Suppressor macrophage treated with lipopolysaccharide for 4 hours (primary cell): ENCODE results near the gene SMLR1.

Source experiments
- DNase-seq: peaks from one replicate; pipeline ENCODE4 v3.0.0-alpha.2; 2020

SMLR1 gene

GRCh38 chr6:130825772-130826441 is 1.3 kb upstream of the SMLR1 start:
- no peak for DNase-seq

DNA sequence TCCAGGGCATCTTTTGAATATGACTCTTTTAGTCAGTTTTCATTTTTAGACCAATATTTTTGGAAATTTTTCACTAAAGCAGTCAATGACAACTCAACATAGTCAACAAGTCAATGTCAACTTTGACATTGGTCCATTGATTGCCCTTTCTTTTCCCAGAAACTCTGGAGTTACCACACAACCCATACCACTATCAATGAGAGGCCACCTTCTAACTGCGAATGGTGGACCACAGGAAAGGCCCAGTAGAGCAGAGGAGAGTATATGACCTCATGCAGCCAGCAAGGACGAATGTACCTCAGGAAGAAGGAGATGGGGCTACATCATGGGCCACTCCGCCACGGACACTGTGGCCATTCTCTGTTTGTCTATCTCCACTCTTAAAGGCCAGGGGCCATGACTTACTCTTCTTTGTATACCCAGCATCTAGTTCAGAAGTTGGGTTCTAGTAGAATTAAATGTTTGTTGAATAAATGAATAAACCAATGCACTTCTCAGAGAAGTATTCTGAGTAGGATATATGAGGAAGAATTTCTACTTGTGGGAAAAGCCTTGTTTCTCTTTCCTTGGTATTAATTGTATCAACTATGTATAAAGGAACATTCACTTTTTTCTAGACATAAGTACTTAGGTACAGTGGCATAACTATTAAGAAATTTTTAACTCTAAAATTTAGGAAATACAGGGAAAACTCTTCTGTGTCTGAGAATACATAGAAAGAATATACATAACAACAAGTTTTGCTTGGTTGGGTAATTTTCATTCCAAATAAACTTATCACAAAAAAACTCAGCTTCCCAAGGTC is 562 bp upstream of the SMLR1 start:
- DNase-seq: no peak

DNA sequence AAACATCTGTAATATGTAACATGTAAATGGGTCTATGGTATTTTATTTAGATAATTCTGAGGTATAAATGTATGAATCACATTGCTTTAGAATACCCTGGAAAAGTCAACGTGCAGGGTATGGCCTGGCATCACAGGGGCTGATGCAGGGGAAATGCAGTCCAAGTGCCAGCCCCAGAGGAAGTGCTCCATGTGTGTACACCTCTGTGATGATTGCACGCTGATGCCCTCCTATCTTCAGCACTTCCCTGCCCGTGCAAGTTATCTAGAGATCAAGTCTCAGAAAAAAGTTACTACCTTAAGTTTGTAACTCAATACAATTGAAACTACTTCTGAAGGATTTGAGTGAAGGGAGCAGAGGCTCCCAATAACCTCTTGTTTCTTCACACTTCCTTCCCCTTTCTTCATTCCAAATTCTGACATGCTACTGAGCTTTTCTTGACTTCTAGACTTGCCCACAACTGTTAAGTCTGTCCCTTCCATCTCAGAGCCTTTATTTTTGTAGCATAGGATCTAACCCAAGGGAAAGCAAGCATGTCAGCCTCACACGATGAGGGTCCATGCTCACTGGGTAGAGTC is 2.2 kb downstream of the SMLR1 start:
- DNase-seq: no peak

GRCh38 chr6:130831607-130832006 is 4.4 kb downstream of the SMLR1 start:
- DNase-seq: no peak

- DNase-seq: no peak
These were observed 6.4 kb downstream of the SMLR1 start for GRCh38 chr6:130833569-130833968.

DNA sequence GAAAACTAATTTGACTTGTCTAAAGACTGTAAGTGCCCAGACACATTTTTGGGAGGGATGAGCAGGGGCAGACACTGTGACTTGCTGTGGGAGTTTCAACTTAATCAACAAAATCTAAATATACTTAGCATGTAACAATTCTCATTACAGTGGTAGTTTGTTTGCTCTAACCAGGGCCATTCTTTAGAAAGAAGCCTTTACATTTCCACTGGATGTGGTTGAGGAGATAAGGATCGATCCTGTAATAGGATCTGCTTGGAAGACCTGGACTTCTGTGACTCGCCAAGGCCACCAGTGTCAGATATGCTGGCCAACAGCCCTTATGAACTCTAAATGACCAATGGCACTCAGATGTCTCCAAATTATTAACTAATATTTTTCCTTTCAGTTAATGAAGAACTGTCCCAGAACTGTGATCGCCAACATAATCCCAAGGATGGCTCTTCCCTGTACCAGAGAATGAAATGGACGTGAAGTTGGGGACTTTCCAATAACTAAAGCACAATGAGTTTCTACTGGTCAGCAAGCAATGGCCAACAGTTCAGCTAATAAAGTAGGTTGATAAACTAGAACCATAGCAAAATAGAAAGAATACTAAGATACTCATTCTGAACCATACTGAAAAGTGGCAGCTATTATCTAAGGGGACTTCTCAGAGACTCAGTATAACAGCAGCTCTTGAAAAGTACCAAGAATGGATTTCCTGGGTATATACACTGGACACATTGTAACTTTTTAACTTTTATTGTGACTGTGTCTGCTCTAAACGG is 7.5 kb downstream of the SMLR1 start:
- DNase-seq: no peak

GRCh38 chr6:130836055-130836640 is 8.9 kb downstream of the SMLR1 start:
- peak; percentile 3 for DNase-seq

- no peak for DNase-seq
These were observed 9.9 kb downstream of the SMLR1 start for GRCh38 chr6:130837067-130837466.

DNA sequence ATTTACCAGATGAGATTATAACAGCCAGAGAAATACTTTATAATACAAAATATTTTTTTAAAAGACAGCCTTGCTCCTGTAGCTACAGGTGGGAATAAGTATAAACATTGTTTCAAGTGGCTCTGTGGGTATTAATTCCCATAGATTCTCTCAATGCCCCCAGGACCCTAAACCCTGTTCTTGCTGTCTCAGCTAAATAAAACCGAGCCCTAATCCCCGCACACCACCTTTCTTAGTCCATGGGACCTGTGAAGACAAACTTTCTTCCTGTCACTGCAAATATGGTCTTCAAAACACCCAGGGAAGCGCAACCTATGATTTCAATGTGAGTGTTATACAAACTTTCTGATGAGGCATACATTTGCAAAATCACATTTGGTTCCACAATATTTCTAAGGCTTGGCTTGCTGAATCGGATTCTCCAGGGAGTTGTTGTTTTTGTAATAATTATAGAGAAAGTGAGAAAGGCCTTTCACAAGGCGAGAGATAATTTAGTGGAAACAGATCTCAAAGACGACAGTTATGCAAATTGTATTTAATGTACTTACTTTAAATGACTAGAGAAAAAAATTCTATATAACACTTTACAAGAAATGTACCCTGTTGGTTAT is 11.1 kb downstream of the SMLR1 start:
- no peak for DNase-seq

- DNase-seq: no peak
These were observed 11.7 kb downstream of the SMLR1 start for GRCh38 chr6:130838951-130839350.

DNA sequence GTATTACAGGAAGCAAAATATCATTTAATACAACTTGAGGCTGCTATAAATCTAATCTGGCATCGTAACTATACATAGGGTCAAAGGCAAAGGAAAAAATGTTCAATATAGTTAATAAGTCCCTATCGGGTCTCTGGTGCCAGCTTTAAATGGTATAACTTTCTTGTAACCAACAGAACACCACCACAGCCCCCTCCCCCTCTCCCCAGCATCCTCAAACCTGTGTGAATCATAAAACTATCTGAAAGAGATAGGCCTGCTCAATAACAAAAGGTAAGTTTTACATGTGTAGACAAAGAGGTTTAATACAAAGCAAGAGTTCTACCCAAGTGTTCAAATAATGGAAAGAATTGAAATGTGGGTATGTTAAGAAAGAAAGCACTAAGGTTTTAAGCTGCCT is 12.2 kb downstream of the SMLR1 start:
- no peak for DNase-seq

DNA sequence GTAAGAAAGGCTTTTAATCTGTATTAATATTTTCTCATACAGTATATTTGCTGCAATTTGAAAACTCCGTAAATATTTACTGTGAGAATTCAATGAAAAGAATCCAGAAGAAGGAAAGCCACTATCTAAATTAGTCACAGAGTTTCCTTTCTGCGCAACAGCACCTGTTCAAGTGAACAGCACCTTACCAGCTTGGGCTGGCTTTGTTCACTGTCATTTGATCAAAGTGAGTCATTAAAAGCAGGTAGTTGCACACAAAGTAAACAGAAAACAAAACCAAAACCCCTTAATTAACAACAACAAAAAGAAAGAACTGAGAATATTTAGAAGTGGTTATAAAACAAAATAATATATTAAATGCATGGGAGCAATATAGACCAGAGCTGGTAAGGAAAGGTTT is 12.8 kb downstream of the SMLR1 start:
- DNase-seq: no peak

GRCh38 chr6:130841128-130841728 is 14.0 kb downstream of the SMLR1 start:
- DNase-seq: no peak

- DNase-seq: peak; percentile 23
These were observed 16.5 kb downstream of the SMLR1 start for GRCh38 chr6:130843575-130844320.

GRCh38 chr6:130846501-130846900 is 19.3 kb downstream of the SMLR1 start:
- no peak for DNase-seq

DNA sequence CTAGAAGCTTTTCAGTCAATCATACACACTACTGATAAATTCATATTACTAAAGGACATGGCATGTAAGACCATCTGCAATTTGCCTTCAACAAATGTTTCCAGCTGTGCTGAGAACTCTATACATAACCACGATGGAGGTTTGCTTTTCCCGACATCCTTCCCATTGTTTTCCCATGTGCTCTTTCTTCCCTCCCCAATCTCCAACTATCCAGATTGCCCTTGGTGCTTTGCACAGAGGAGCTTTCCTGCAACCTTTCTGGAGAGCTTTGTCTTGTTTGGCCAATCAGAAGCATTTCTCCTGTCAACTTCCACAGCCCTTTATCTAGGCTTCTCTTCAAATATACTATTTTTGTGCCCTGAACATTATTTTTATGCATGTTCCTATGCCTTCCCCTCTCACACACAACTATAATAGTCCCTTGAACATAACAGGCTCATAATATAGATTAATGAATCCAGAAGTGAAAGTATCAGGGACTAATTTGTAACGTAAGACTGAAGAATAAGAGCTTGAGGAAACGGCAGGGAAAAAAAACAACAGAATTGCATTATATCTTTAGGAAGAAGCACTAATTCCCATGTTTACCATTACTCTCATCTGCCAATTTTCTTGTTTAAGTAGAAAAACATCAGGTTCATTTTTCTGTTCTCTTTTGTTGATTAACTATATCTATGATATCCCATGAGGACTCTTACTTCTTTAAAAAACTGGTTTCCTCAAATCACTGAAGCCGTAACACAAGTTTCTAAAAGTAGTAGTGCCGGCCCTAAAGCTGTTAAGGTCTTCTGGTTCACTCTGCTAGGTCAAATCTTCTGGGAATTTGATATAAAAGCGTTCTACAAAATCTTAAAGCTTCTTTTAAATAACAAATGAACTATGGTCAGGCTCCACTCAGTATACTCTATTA is 20.1 kb downstream of the SMLR1 start:
- no peak for DNase-seq

DNA sequence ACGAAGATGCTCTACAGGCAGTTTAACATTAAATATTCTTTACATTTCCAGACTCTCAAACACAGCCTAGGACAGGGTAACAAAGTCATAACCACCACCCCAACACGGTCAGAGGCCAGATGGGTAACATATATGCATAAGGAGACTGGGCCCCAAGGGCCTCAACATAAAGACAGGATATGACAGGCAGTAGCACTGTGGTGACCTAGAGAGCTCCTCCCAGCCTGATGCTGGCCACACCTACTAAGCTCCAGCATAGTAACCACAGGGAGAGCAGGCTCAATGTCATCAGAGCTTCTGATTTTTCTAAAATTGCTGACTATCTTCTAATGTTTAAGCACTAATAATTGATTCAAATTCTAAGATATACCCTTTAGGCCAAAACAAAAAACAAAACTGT is 21.7 kb downstream of the SMLR1 start:
- DNase-seq: no peak

DNA sequence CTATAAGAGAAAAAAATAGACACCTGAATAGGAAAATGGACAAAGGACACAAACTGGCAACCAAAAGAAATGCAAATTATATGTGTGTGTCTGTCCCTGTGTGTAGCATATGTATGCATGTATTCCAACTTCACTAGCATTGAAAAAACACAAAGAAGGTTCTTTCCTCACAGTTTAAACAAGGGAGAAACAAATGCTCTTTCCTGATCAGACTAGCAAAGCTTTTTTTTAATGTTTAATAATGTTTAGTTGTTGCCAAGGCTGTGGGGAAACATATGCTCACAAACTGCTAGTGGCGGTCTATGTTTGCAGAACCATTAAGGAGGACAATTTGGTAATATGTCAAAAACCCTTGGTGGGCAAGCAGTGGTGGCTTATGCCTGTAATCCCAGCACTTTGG is 22.4 kb downstream of the SMLR1 start:
- no peak for DNase-seq

- no peak for DNase-seq
These were observed 23.8 kb downstream of the SMLR1 start for GRCh38 chr6:130851026-130851425.

DNA sequence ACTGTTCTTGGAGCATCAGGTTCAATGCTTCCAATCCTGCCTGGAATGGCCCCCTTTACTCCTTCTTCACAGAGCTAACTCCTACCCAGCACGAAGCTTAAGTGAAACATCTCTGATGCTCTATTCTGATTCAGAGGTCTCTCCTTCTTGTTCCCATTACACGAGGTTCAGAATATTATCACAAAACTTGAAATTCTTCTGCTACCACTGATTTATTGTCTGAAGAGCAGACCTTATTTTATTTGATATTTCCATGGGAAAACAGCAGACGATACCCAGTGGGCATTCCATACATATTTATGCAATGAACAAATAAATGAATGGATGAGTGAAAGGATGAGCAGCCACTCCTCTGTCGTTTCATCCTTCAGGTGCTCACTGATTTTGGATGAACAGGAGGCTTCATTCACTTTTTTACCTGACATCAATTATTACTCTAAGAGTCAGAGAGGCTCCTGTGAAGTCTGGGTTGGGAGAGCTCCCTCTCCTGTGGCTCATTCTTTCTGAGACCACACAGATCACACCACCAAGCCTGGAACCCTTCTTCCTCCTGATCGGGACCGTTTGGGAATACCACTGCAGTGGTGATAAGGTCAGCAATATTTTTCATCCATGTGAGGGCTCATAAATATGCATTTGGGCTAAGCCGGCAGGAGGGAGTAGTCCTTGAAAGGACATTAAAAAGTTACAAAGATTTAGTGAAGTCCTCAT is 25.8 kb downstream of the SMLR1 start:
- DNase-seq: no peak
